WTC11 (cell line): ENCODE data around the gene PRDM15. TPM values are rescaled to one million over a fixed set of nuclear protein-coding genes. Genes with fewer than 3 reads are reported as not detected.

Experiments used
- ATAC-seq: fragments of 200-7000 bp; cut with Tn5 transposase; 2 replicates; pipeline ENCODE4 v1.10.0; 2021; ENCODE audit warnings: mild to moderate bottlenecking, moderate library complexity
- CTCF ChIA-PET: fragments of 300-600 bp; sonication (Branson Sonifier 250); formaldehyde crosslinking; loops from one replicate; lab custom pipeline; 2021; ENCODE audit warnings: antibody characterized with exemption; lab: Charles Lee
- POLR2A ChIA-PET: fragments of 350-600 bp; sonication (Branson Sonifier 250); formaldehyde crosslinking; loops from one replicate; lab custom pipeline; 2021; ENCODE audit warnings: antibody characterized with exemption; lab: Charles Lee
- DNase-seq: peaks from one replicate; pipeline ENCODE4 v3.0.0; 2021; ENCODE audit warnings: low spot score
- H3K27ac Mint-ChIP-seq: 2 replicates; pipeline ENCODE4 v1.8.0; 2021; ENCODE audit warnings: mixed read lengths
- H3K27me3 Mint-ChIP-seq: 2 replicates; pipeline ENCODE4 v1.8.0; 2021; ENCODE audit warnings: low read depth, mild to moderate bottlenecking, moderate library complexity, mixed read lengths
- H3K36me3 Mint-ChIP-seq: 2 replicates; pipeline ENCODE4 v1.8.0; 2021; ENCODE audit warnings: mixed read lengths
- H3K4me1 Mint-ChIP-seq: 2 replicates; pipeline ENCODE4 v1.8.0; 2022; ENCODE audit warnings: mixed read lengths
- H3K4me3 Mint-ChIP-seq: 2 replicates; pipeline ENCODE4 v1.8.0; 2021; ENCODE audit warnings: mild to moderate bottlenecking, moderate library complexity, mixed read lengths
- H3K9me3 Mint-ChIP-seq: 2 replicates; pipeline ENCODE4 v1.8.0; 2021; ENCODE audit warnings: mixed read lengths
- ARID4B ChIP-seq: sonication (generic); formaldehyde crosslinking; IDR thresholded peaks from 2 replicates; pipeline ENCODE4 v1.8.0; 2023; ENCODE audit warnings: missing genetic modification reagents, mild to moderate bottlenecking, borderline replicate concordance
- CDX4 ChIP-seq: fragments of 250-450 bp; sonication (Bioruptor Pico); IDR thresholded peaks from 2 replicates; pipeline ENCODE4 v1.9.0; 2021; ENCODE audit warnings: moderate library complexity, mild to moderate bottlenecking, inconsistent platforms, borderline replicate concordance
- CREM ChIP-seq: sonication (generic); formaldehyde crosslinking; IDR thresholded peaks from 2 replicates; pipeline ENCODE4 v1.8.1; 2022; ENCODE audit warnings: mild to moderate bottlenecking, missing genetic modification reagents, moderate library complexity
- E2F4 ChIP-seq: sonication (generic); formaldehyde crosslinking; IDR thresholded peaks from 2 replicates; pipeline ENCODE4 v1.8.1; 2022; ENCODE audit warnings: low read depth, mild to moderate bottlenecking, moderate library complexity, missing genetic modification reagents, borderline replicate concordance
- GABPB1 ChIP-seq: sonication (generic); formaldehyde crosslinking; IDR thresholded peaks from 2 replicates; pipeline ENCODE4 v1.8.1; 2023; ENCODE audit warnings: mild to moderate bottlenecking, missing genetic modification reagents
- GTF2I ChIP-seq: fragments of 250-450 bp; sonication (Bioruptor Pico); conservative IDR thresholded peaks from 2 replicates; pipeline ENCODE4 v1.4.0; 2021; ENCODE audit warnings: mild to moderate bottlenecking
- JUN ChIP-seq: sonication (generic); formaldehyde crosslinking; IDR thresholded peaks from 2 replicates; pipeline ENCODE4 v1.8.0; 2023; ENCODE audit warnings: mild to moderate bottlenecking, missing genetic modification reagents
- MYBL2 ChIP-seq: sonication (generic); formaldehyde crosslinking; IDR thresholded peaks from 2 replicates; pipeline ENCODE4 v1.8.1; 2023; ENCODE audit warnings: mild to moderate bottlenecking, moderate library complexity, missing genetic modification reagents
- SP1 ChIP-seq: sonication (generic); formaldehyde crosslinking; conservative IDR thresholded peaks from 2 replicates; pipeline ENCODE4 v1.8.1; 2022; ENCODE audit warnings: missing genetic modification reagents
- TCF7 ChIP-seq: sonication (generic); formaldehyde crosslinking; IDR thresholded peaks from 2 replicates; pipeline ENCODE4 v1.8.0; 2022; ENCODE audit warnings: mild to moderate bottlenecking, low read depth, missing genetic modification reagents, moderate library complexity
- TP53 ChIP-seq: sonication (generic); formaldehyde crosslinking; IDR thresholded peaks from 2 replicates; pipeline ENCODE4 v1.8.1; 2023; ENCODE audit warnings: mild to moderate bottlenecking, missing genetic modification reagents
- ZMAT4 ChIP-seq: fragments of 250-450 bp; sonication (Bioruptor Pico); IDR thresholded peaks from 2 replicates; pipeline ENCODE4 v1.9.0; 2021; ENCODE audit warnings: mild to moderate bottlenecking
- ZNF671 ChIP-seq: fragments of 250-450 bp; sonication (Bioruptor Pico); IDR thresholded peaks from 2 replicates; pipeline ENCODE4 v1.8.0; 2021; ENCODE audit warnings: mild to moderate bottlenecking
- total RNA-seq: library from RNA; stranded (reverse); gene quantifications from 3 replicates; pipeline ENCODE4 v1.2.3, GENCODE V29; 2021

Gene PRDM15
- total RNA-seq, 1 experiment from 2014 or later, result 12.9 TPM

- Mint-ChIP-seq H3K4me1 (no peaks in the 10 kb centered on the region), H3K4me3 (no peak overlapping the region), H3K9me3 (no peaks in the 10 kb centered on the region), H3K27me3 (no peaks in the 10 kb centered on the region), H3K27ac (no peak overlapping the region), H3K36me3 (peaks cover 4% of the 10 kb centered on the region; the same call in 1 of the 2 replicates)
- ATAC-seq (no peak), DNase-seq (no peak)
- TF ChIP-seq CREM (CRISPR knock-in tag), result no peak
- TF ChIP-seq TP53 (CRISPR knock-in tag), result no peak
- no peak for TF ChIP-seq SP1
- TF ChIP-seq GABPB1 (CRISPR knock-in tag), result no peak
- TF ChIP-seq E2F4 (CRISPR knock-in tag), result no peak
- ChIA-PET POLR2A (no interaction called here), CTCF (interaction anchor here (3.5 kb wide), 1 partner anchor 210 kb away, joined by 14 read pairs; no protein-coding TSS in a partner anchor)
Measured at GRCh38 chr21:41823166-41823565, 56.0 kb downstream of the PRDM15 start.

GRCh38 chr21:41821756-41822431 lies 57.2 kb downstream of the PRDM15 start:
- DNase-seq, result no peak
- TF ChIP-seq GTF2I (CRISPR knock-in tag), result no peak
- TF ChIP-seq E2F4 (CRISPR knock-in tag), result no peak
- TF ChIP-seq ZNF671 (CRISPR knock-in tag), result no peak
- no peak for TF ChIP-seq MYBL2
- TF ChIP-seq TCF7 (CRISPR knock-in tag), result no peak
- no peak for TF ChIP-seq CDX4 (CRISPR knock-in tag)
- no peak for TF ChIP-seq ARID4B (CRISPR knock-in tag)
- TF ChIP-seq, all 79 proteins: peak for 0
- no peak for ATAC-seq
- H3K36me3 Mint-ChIP-seq, result peaks cover 4% of the 10 kb centered on the region; the same call in 1 of the 2 replicates
- ChIA-PET CTCF (interaction anchor here (0.7 to 2.3 kb wide), 2 partner anchors 209 to 210 kb away, joined by 4 to 11 read pairs; no protein-coding TSS in a partner anchor), POLR2A (no interaction called here)
- no peak overlapping the region for H3K4me3 Mint-ChIP-seq
- no peaks in the 10 kb centered on the region for H3K27me3 Mint-ChIP-seq
- H3K4me1 Mint-ChIP-seq, result no peaks in the 10 kb centered on the region
- H3K27ac Mint-ChIP-seq, result peak overlapping the region; percentile 4
- no peaks in the 10 kb centered on the region for H3K9me3 Mint-ChIP-seq

GRCh38 chr21:41821081-41821755 lies 57.9 kb downstream of the PRDM15 start:
- POLR2A ChIA-PET, result no interaction called here
- no peaks in the 10 kb centered on the region for H3K4me1 Mint-ChIP-seq
- peaks cover 4% of the 10 kb centered on the region; the same call in 1 of the 2 replicates for H3K36me3 Mint-ChIP-seq
- no peak for ATAC-seq
- CTCF ChIA-PET, result interaction anchor here (1.6 to 2.3 kb wide), 2 partner anchors 75 to 209 kb away, joined by 3 to 11 read pairs; no protein-coding TSS in a partner anchor
- no peak for DNase-seq
- H3K9me3 Mint-ChIP-seq, result no peaks in the 10 kb centered on the region
- TF ChIP-seq ZMAT4 (CRISPR knock-in tag) (no peak), GTF2I (CRISPR knock-in tag) (no peak), JUN (CRISPR knock-in tag) (no peak)
- no peak overlapping the region for H3K4me3 Mint-ChIP-seq
- no peaks in the 10 kb centered on the region for H3K27me3 Mint-ChIP-seq
- no peak overlapping the region for H3K27ac Mint-ChIP-seq
